NCI-H1436 treated with DMSO at 0.1 percent for 48 hours (cell line): Measurements from ENCODE around the gene GGT6.
"Not testable (repeated sequence)": the region's sequence is repeated elsewhere in the genome, so short reads cannot be mapped to it uniquely, and the experiment has no call there.

Source experiments
- DNase-seq: peaks from one replicate; lab custom pipeline; 2025; lab: John Stamatoyannopoulos, UW

GGT6 gene, protein sequence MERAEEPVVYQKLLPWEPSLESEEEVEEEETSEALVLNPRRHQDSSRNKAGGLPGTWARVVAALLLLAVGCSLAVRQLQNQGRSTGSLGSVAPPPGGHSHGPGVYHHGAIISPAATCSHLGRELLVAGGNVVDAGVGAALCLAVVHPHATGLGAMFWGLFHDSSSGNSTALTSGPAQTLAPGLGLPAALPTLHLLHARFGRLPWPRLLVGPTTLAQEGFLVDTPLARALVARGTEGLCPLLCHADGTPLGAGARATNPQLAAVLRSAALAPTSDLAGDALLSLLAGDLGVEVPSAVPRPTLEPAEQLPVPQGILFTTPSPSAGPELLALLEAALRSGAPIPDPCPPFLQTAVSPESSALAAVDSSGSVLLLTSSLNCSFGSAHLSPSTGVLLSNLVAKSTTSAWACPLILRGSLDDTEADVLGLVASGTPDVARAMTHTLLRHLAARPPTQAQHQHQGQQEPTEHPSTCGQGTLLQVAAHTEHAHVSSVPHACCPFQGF

DNA sequence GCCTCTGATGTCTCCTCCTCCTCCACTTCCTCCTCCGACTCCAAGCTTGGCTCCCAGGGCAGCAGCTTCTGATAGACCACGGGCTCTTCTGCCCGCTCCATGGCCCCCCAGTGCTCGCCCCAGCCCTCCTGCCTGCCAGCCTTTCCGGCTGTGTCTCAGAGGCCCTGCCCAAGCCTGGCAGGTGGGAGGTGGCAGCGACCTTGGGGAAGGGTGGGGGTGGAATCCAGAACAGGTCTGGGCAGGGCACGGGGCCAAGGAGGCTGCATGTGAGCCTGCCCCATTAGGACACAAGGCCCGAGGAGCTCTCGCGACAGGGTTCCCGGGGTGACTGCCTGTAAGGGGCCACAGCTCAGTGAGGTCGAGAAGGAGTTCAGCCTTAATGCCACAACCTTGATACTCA, at the start of gene GGT6:
Gene GGT6, minus strand, starts transcription at position 157 of the 400 bp plus-strand sequence. Its CDS starts 56 bp downstream, at position 101.
- DNase-seq: no peak

DNA sequence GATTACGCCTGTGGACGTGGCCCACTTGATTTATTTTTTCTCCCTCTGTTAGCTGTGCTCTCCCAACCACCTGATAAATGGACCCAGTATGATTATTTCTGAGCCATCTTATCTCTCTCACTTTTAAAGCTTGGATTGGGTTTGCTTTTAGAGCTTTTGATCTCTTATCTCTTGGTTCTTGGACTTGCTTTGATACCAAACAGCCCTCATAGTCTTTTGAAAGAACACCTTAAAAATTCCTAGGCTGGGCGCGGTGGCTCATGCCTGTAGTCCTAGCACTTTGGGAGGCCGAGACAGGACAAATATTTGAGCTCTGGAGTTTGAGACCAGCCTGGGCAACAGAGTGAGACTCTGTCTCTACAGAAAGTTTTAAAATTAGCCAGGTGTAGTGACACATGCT, 49.8 kb upstream of the GGT6 start:
- DNase-seq: no peak

DNA sequence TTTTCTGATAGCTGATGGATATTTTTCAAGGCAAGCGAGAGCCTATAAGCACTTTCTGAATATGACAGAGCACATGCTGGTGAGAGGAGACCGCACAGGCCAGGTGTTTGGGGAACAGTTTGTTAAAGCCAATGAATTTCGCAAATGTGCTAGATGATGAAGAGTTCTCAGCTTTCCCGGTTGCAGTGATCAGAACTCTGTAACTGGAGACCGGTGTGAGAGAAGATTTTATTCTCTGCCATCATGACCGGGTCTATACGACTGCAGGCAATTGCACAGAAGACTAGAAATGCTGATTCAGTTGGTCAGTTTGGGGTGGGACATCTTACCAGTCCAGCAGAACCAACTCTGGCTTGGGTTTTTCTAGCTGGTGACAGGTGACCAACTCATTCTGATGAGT, 49.4 kb upstream of the GGT6 start:
- no peak for DNase-seq

DNA sequence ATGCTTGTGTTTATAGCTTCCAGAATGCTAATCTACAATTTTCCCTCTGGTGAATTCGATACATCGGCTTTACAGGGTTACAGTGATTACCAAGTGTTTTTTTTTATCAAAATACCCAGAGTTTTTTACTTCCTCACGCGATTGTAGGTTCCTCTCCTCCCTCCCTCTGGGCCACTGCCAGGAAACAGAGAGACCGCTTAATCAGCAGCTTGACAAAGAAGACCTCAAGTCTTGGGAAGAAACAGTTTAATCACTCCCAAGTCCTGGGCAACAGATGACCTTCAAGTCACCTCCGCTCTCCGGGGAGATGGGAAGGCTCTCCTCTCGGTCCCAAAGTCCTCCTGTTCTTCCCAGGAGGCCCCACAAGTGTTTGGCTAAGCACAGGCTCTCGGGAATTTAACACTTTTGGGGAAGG, 47.4 kb upstream of the GGT6 start:
- no peak for DNase-seq

DNA sequence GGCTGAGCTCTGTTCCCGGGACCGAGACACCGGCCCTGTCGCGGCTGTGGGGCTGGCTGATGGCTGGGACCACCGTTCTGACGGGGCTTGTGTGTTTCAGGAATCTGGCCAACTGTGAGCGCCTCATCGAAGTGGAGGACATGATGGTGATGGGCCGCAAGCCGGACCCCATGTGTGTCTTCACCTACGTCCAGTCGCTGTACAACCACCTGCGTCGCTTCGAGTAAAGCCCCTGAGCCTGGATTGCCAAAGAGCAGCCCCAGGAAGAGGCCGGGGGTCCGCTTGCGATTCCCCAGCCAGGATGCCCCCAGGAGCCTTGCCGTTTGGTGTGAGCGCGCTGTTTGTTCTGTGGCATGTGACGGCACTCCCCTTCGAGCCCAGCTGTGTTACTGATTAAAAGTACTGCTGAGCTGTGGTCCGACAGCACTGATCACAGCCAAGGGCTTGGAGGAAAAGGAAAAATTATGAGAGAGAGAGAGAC, 46.9 kb upstream of the GGT6 start:
- no peak for DNase-seq

DNA sequence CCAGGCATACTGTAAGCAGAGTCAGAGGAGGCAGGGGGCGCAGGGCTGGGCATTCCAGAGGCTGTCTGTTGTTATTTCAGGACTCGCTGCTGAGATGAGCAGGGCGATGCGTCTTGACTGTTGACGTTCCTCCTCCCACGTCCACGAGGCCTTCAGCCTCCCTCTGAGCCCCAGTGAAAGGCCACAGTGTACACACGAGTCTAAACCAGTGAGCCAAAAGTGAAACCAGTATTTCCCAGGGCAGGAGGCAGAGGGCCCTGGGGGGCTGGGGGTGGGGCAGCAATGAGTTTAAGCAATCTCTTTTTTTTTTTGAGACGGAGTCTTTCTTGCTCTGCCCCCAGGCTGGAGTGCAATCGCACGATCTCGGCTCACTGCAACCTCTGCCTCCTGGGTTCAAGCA, 45.4 kb upstream of the GGT6 start:
- DNase-seq: no peak

DNA sequence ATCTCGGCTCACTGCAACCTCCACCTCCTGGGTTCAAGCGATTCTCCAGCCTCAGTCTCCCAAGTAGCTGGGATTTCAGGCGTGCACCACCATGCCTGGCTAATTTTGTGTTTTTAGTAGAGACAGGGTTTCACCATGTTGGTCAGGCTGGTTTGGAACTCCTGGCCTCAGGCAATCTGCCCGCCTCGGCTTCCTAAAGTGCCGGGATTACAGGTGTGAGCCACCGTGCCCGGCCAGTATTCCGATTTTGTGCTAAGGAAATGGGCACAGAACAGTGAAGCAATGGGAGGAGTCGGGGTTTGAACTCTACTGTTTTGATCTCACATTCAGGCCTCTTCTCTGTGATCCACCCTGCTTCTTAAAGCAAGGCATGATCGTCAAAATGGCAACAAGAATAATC, 44.4 kb upstream of the GGT6 start:
- DNase-seq: not testable (repeated sequence)

DNA sequence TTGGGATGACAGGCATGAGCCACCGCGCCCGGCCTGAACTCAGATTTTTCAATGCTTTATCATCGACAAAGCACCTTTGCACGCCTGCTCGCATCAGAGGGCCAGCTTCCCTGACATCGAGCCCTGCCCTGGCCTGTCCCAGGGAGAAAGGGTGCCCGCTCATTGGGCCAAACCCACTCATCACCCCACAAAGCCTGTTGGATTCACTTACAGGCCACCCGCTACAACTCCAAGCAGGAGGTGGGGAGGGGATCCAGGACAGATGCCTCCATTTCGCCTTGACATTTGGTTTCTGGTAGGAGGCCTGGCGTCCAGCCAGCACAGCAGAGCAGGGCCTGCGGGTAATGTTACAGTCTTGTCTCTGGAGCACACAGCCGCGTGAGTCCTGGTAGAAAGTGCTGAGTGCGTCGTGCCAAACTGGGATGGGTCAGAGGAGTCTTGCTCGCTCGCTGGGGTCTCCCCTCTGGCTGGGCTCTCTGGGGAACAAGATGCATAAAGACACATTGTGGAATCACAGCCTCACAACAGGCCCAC, 43.8 kb upstream of the GGT6 start:
- no peak for DNase-seq

DNA sequence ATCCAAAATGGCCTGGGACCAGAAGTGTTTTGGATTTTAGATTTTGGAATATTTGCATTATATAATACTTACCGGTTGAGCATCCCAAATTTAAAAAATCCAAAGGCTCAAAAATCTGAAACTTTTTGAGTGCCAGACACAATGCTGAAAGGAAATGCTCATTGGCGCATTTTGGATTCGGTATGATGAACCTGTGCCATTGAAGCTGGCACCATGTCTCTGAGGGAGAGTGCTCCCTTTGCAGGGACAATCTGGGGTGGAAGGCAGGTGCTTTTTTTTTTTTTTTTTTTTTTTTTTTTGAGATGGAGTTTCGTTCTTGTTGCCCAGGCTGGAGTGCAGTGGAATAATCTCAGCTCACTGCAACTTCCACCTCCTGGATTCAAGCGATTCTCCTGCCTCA, 41.7 kb upstream of the GGT6 start:
- no peak for DNase-seq

DNA sequence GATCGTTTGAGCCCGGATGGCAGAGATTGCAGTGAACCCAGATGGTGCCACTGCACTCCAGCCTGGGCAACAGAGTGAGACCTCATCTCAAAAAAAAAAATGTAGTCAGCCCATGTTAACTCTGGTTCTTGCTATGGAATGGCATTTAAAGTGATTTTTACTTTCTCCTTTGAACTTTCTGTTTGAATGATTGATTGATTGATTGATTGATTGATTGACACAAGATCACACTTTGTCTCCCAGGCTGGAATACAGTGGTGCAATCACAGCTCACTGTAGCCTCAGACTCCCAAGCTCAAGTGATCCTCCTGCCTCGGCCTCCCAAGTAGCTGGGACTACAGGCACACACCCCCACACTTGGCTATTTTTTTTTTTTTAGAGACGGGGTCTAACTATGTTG, 40.9 kb upstream of the GGT6 start:
- DNase-seq: no peak

DNA sequence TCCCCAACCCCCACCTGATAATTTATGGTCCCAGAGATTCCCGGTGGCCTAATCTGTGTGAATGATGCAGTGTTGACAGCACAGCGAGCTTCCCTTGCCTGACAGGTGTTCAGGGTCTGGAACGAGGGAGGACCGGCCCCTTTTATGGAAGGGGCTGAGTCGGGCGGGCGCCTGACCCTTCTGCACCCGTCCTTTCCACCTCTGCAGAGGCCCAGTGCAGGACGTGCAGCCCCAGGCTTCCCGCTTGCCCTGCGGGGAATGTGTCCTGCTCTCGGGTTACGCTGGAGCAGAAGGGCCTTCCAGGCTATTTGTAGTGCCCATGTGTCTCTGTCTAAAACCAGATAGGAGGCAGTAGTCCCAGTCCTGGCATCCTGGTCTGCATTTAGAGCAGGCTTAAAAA, 40.2 kb upstream of the GGT6 start:
- no peak for DNase-seq

DNA sequence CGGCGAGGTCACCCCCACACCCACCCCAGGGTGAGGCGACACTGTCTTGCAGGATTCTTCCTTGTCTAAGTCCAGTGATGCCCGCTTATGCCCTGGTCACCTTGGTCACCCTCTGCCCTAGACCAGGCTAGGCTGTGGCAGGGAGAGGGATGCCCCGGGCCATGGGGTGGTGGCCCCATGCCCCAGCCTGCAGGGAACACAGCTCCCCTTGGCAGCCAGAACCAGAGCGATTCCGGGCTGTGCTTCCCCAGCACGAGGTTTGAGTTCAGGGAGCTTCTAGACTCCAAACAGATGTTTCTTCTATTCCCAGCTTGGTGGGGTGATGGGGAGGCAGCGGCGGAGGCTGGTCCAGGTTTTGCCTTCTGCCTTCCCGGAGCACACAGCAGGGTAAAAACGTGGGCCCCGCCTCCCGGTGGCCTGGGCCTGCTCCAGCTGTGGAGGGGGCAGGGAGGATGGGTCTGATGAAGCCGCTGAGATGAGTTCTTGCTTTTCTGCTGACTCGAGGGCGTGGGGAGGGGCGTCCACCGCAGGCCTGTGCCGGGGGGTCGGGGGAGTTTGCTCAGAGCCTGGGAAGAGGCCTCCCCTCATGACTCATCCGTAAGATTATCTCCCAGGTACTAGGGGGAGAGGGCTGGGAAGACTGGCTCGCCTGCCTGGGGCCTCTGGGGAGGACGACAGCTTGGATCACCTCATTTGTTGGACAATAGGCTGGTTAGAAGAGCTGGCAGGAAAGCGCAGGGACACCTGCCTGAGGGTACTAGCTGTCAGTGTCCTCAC, 39.3 kb upstream of the GGT6 start:
- DNase-seq: peak; percentile 47

DNA sequence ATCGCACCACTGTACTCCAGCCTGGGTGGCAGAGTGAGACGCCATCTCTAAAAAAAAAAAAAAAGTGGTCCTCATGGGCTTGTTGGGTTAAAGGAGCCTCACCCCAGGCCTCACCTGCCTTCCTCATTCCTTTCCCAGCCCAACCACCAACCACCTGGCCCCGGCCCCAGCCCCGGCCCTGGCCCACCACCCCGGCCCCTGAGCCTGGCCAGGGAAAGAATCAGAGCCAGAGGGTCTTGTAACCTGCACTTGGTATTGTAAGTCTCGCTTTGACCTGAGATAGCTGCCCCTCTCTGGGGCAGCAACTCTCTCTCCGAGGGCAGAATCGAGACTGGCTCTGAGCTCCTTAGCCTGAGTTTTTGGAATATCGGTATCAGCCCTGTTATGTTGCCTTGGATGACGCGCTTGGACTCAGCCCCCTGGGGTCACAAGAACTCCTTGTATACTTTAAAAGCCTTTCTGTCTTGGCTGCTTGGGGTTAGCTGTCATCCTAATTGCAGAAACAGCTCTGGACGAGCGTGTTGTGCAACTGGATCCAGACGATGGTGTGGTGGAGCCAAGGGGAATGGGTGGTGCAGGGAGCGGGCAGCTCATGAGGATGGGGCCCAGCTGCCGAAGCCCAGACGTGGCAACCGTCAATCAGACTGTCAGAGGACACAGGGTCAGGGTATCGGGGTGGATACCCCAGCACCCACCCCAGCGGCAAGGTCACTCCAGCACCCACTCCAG, 38.6 kb upstream of the GGT6 start:
- no peak for DNase-seq

DNA sequence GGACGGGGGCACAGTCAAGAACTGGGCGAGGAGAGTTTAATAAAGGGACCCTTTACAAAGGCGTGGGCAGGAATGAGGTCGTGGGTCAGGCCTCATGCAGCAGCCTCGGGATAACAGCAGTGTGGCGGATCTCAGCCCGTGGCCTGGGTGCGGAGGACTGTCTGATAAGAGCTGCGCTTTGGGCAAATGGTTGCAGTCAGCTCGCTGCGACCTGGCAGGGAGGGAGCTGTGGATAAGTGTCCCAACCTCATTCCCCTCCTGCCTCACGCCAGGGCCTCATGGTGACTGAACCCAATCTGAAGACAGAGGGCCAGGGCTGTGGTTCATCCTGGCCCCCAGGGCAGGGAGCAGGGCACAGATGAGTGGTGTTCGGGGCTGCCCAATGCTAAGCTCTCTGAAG, 37.6 kb upstream of the GGT6 start:
- DNase-seq: no peak

DNA sequence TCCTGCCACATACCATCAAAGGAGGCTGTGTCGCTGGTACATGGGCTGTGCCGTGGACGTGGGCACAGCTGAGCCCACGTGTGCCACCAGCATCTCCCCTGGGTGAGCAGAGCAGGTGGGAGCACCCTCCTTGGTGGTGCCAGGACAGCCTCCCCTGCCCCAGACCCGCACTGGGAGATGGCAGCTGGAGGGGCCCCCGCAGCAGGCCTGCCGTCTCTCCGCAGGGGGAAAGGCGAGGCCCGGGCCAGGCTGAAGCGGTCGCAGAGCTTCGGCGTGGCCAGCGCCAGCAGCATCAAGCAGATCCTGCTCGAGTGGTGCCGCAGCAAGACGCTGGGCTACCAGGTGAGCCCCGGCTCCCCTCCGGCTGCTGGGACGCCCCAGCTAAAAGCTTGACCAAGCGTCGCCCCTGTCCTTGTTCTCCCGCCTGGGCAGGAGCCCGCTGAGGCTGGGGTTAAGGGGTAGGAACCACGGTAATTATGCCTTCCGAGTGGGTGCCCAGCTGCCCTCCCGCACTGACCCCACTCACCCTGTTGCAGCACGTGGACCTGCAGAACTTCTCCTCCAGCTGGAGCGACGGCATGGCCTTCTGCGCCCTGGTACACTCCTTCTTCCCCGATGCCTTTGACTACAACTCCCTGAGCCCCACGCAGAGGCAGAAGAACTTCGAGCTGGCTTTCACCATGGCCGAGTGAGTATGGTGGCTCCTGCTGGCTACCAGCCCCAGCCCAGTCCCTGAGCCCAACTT, 36.4 kb upstream of the GGT6 start:
- DNase-seq: no peak

DNA sequence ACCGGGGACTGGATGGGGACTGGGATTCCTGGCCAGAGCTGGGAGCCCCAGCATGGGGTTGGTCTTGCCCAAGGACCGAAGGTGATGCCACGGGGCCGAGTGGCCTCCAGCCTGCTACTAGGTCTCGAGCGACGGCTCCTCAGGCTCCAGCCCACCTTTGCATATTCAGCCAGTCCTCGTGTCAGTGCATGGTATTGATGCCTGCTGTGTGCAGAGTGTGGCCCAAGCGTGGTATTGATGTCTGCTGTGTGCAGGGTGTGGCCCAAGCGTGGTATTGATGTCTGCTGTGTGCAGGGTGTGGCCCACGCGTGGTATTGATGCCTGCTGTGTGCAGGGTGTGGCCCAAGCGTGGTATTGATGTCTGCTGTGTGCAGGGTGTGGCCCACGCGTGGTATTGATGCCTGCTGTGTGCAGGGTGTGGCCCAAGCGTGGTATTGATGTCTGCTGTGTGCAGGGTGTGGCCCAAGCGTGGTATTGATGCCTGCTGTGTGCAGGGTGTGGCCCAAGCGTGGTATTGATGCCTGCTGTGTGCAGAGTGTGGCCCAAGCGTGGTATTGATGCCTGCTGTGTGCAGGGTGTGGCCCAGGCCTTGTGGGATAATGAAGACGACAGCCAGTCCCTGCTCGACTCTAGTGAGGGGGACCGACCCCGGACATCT, 35.4 kb upstream of the GGT6 start:
- DNase-seq: not testable (repeated sequence)

DNA sequence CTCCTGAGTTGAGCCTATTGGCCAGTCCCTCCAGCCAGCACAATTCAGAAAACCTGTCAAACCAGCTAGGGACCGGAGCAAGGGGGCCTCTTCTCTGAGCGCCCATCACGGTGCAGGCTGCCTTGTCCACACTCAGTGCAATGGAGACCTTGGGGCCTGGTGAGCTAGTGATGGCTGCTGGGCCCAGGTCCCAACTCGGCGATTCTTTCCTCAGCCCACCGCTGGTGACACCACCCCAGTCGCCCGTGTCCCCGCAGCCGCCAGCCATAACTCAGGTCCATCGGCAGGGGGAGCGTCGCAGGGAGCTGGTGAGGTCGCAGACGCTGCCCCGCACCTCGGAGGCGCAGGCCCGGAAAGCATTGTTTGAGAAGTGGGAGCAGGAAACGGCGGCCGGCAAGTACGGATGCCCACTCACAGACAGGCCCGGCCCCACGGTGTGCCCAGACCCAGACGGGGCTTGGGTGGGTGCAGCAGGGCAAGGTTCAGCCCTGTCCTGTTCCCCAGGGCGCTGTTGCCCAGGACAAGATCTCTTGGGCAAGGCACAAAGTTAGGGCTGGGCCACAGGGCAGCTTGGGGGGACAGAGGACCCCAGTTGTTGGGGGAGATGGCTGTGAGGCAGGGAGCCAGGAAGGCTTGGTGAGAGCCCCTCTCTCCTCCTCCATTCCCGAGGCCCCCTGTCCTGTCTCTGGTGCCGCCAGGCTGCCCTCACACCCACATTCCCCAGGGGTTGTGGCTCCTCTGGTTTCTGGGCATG, 34.7 kb upstream of the GGT6 start:
- DNase-seq: no peak

DNA sequence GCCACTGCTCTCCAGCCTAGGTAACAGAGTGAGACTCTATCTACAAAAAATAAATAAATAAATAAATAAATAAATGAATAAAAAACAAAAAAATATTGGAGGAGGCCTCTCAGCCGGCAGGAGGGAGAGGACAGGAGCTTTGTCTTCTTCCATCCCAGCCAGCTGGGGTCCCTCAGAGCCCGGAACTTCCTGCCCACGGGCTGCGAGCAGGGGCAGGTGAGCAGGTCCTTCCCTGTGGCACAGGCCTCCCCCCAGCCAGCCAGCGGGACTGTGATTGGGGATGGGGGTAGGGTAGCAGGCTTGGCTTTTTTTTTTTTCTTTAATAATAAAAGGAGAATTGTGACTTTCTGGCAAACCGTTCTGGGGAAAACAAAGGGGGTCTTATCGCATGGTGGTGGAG, 34.0 kb upstream of the GGT6 start:
- no peak for DNase-seq

DNA sequence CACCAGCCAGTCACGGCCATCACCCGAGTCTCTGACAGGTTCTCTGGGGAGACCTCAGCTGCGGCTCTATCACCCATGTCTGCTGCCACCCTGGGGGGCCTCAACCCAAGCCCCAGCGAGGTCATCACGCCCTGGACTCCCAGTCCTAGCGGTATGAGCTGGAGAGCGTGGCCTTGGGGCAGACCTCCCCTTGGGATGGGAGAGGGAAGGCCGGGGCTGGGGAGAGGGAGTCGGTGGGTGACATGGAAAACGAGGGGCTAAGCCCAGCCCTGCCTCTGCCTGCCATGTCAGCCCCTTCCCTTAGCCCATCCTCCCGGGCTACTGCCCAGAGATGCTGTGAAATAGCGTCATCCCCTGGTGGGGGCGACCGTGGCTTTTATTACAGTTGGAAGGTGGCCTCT, 32.6 kb upstream of the GGT6 start:
- no peak for DNase-seq
